ENCODE data around the gene MAN2A2. TPM values are rescaled to one million over a fixed set of nuclear protein-coding genes. Genes with fewer than 3 reads are reported as not detected.

The MAN2A2 gene
- total and polyA plus RNA-seq, 3 experiments from 2014 or later, result 10.8 to 92.7 (median 90.7) TPM

GRCh38 chr15:90877996-90878395 is 25.1 kb upstream of the MAN2A2 start:
- H3K4me3 Mint-ChIP-seq, result no peak overlapping the region
- no peaks in the 10 kb centered on the region for H3K27me3 ChIP-seq (ENCODE audit: insufficient read depth, low read length, poor library complexity, severe bottlenecking)
- DNase-seq, result no peak
- H3K27me3 Mint-ChIP-seq, result no peaks in the 10 kb centered on the region
- peaks cover 16% of the 10 kb centered on the region for H3K36me3 ChIP-seq (ENCODE audit: insufficient read depth, low read length)
- H3K9me3 Mint-ChIP-seq, result no peaks in the 10 kb centered on the region
- H3K4me1 ChIP-seq (ENCODE audit: insufficient read depth, low read length), result peaks cover 10% of the 10 kb centered on the region
- peaks cover 5 to 13% (median 7%) of the 10 kb centered on the region in 3 donors for H3K4me1 Mint-ChIP-seq
- ChIA-PET POLR2A (no interaction called here), CTCF (no interaction called here)
- H3K36me3 Mint-ChIP-seq, result peaks cover 0 to 67% (median 4%) of the 10 kb centered on the region in 3 donors
- H3K9me3 ChIP-seq (ENCODE audit: low read length), result no peaks in the 10 kb centered on the region
- peak overlapping the region in 1 of 8 donors; percentile 9 for H3K27ac Mint-ChIP-seq
- no peak overlapping the region for H3K27ac ChIP-seq (ENCODE audit: low read depth, low read length)
- no peak overlapping the region for H3K4me3 ChIP-seq (ENCODE audit: low read length)

GRCh38 chr15:90878660-90879059 is 24.4 kb upstream of the MAN2A2 start:
- no peak overlapping the region for H3K4me3 Mint-ChIP-seq
- no peaks in the 10 kb centered on the region for H3K9me3 ChIP-seq (ENCODE audit: low read length)
- CTCF ChIA-PET, result no interaction called here
- H3K36me3 ChIP-seq (ENCODE audit: insufficient read depth, low read length), result peaks cover 16% of the 10 kb centered on the region
- H3K4me3 ChIP-seq (ENCODE audit: low read length), result no peak overlapping the region
- POLR2A ChIA-PET, result no interaction called here
- H3K4me1 ChIP-seq (ENCODE audit: insufficient read depth, low read length), result peaks cover 3% of the 10 kb centered on the region
- H3K4me1 Mint-ChIP-seq, result peaks cover 0 to 7% (median under 1%) of the 10 kb centered on the region in 3 donors
- no peaks in the 10 kb centered on the region for H3K27me3 Mint-ChIP-seq
- H3K27ac Mint-ChIP-seq, result peak overlapping the region in 1 of 8 donors; percentile 23
- H3K27me3 ChIP-seq (ENCODE audit: insufficient read depth, low read length, poor library complexity, severe bottlenecking), result no peaks in the 10 kb centered on the region
- H3K27ac ChIP-seq (ENCODE audit: low read depth, low read length), result no peak overlapping the region
- DNase-seq, result no peak
- H3K36me3 Mint-ChIP-seq, result peaks cover 0 to 67% (median 4%) of the 10 kb centered on the region in 3 donors
- no peaks in the 10 kb centered on the region for H3K9me3 Mint-ChIP-seq

- H3K36me3 ChIP-seq (ENCODE audit: insufficient read depth, low read length), result peaks cover 16% of the 10 kb centered on the region
- no peak overlapping the region for H3K27ac ChIP-seq (ENCODE audit: low read depth, low read length)
- Mint-ChIP-seq H3K36me3 (peaks cover 0 to 65% (median 4%) of the 10 kb centered on the region in 3 donors), H3K4me1 (peaks cover 0 to 2% (median under 1%) of the 10 kb centered on the region in 3 donors), H3K27ac (no peak overlapping the region), H3K9me3 (no peaks in the 10 kb centered on the region), H3K27me3 (peaks cover 0 to under 1% of the 10 kb centered on the region in 2 donors), H3K4me3 (peak overlapping the region in 1 of 7 donors; percentile 83)
- CTCF ChIA-PET, result no interaction called here
- H3K27me3 ChIP-seq (ENCODE audit: insufficient read depth, low read length, poor library complexity, severe bottlenecking), result no peaks in the 10 kb centered on the region
- no peaks in the 10 kb centered on the region for H3K4me1 ChIP-seq (ENCODE audit: insufficient read depth, low read length)
- POLR2A ChIA-PET, result no interaction called here
- no peaks in the 10 kb centered on the region for H3K9me3 ChIP-seq (ENCODE audit: low read length)
- DNase-seq, result no peak
- H3K4me3 ChIP-seq (ENCODE audit: low read length), result no peak overlapping the region
Measured at GRCh38 chr15:90879730-90880366, 23.3 kb upstream of the MAN2A2 start.

- H3K9me3 Mint-ChIP-seq, result no peaks in the 10 kb centered on the region
- CTCF ChIA-PET, result interaction anchor here (1.5 kb wide), 1 partner anchor 233 kb away, joined by 3 read pairs; no protein-coding TSS in a partner anchor
Measured at GRCh38 chr15:90880381-90881145, 22.5 kb upstream of the MAN2A2 start.

GRCh38 chr15:90881181-90881977 is 21.7 kb upstream of the MAN2A2 start:
- Histone ChIP-seq H3K27ac (ENCODE audit: low read depth, low read length) (no peak overlapping the region), H3K27me3 (ENCODE audit: insufficient read depth, low read length, poor library complexity, severe bottlenecking) (no peaks in the 10 kb centered on the region), H3K9me3 (ENCODE audit: low read length) (no peaks in the 10 kb centered on the region), H3K36me3 (ENCODE audit: insufficient read depth, low read length) (peaks cover 13% of the 10 kb centered on the region), H3K4me3 (ENCODE audit: low read length) (no peak overlapping the region), H3K4me1 (ENCODE audit: insufficient read depth, low read length) (peaks cover 4% of the 10 kb centered on the region)
- Mint-ChIP-seq H3K27ac (peak overlapping the region in 1 of 8 donors; percentile 61), H3K4me1 (peaks cover 3 to 12% (median 4%) of the 10 kb centered on the region in 3 donors), H3K36me3 (peaks cover 0 to 55% (median 4%) of the 10 kb centered on the region in 3 donors), H3K4me3 (peak overlapping the region in 1 of 7 donors; percentile 56), H3K9me3 (no peaks in the 10 kb centered on the region), H3K27me3 (peaks cover 9% of the 10 kb centered on the region in 2 donors)
- CTCF ChIA-PET, result interaction anchor here (1.5 kb wide), 1 partner anchor 233 kb away, joined by 3 read pairs; no protein-coding TSS in a partner anchor
- DNase-seq, result no peak
- POLR2A ChIA-PET, result no interaction called here

More at GRCh38 chr15:90880381-90881145, 22.5 kb upstream of the MAN2A2 start:
- peaks cover 16% of the 10 kb centered on the region for H3K36me3 ChIP-seq (ENCODE audit: insufficient read depth, low read length)
- no peak overlapping the region for H3K4me3 ChIP-seq (ENCODE audit: low read length)
- no peak overlapping the region for H3K27ac ChIP-seq (ENCODE audit: low read depth, low read length)
- POLR2A ChIA-PET, result no interaction called here
- Mint-ChIP-seq H3K36me3 (peaks cover 0 to 63% (median 4%) of the 10 kb centered on the region in 3 donors), H3K4me1 (peaks cover 0 to 7% (median 2%) of the 10 kb centered on the region in 3 donors), H3K27ac (peak overlapping the region in 1 of 8 donors; percentile 58), H3K4me3 (no peak overlapping the region), H3K27me3 (peaks cover 4% of the 10 kb centered on the region in 2 donors)
- no peak for DNase-seq
- no peaks in the 10 kb centered on the region for H3K4me1 ChIP-seq (ENCODE audit: insufficient read depth, low read length)
- no peaks in the 10 kb centered on the region for H3K9me3 ChIP-seq (ENCODE audit: low read length)
- H3K27me3 ChIP-seq (ENCODE audit: insufficient read depth, low read length, poor library complexity, severe bottlenecking), result no peaks in the 10 kb centered on the region

- no peak for DNase-seq
- ChIA-PET POLR2A (interaction anchor here (0.6 kb wide), 1 partner anchor 456 kb away, joined by 3 read pairs; no protein-coding TSS in a partner anchor), CTCF (interaction anchor here (1.5 kb wide), 1 partner anchor 234 kb away, joined by 3 read pairs; no protein-coding TSS in a partner anchor)
- H3K4me1 ChIP-seq (ENCODE audit: insufficient read depth, low read length), result peaks cover 4% of the 10 kb centered on the region
- no peak overlapping the region for H3K4me3 ChIP-seq (ENCODE audit: low read length)
- H3K27ac Mint-ChIP-seq, result peak overlapping the region in 1 of 8 donors; percentile 50
- peaks cover 0 to 47% (median 4%) of the 10 kb centered on the region in 3 donors for H3K36me3 Mint-ChIP-seq
- no peak overlapping the region for H3K27ac ChIP-seq (ENCODE audit: low read depth, low read length)
- peaks cover 9% of the 10 kb centered on the region in 2 donors for H3K27me3 Mint-ChIP-seq
- no peaks in the 10 kb centered on the region for H3K27me3 ChIP-seq (ENCODE audit: insufficient read depth, low read length, poor library complexity, severe bottlenecking)
- H3K36me3 ChIP-seq (ENCODE audit: insufficient read depth, low read length), result peaks cover 5% of the 10 kb centered on the region
- peaks cover 4 to 12% (median 5%) of the 10 kb centered on the region in 3 donors for H3K4me1 Mint-ChIP-seq
- no peak overlapping the region for H3K4me3 Mint-ChIP-seq
- no peaks in the 10 kb centered on the region for H3K9me3 ChIP-seq (ENCODE audit: low read length)
- H3K9me3 Mint-ChIP-seq, result no peaks in the 10 kb centered on the region
Measured at GRCh38 chr15:90881978-90882721, 21.0 kb upstream of the MAN2A2 start.

GRCh38 chr15:90882781-90883525 is 20.1 kb upstream of the MAN2A2 start:
- H3K27me3 Mint-ChIP-seq, result peaks cover 9 to 15% of the 10 kb centered on the region in 2 donors
- H3K9me3 Mint-ChIP-seq, result no peaks in the 10 kb centered on the region
- no peaks in the 10 kb centered on the region for H3K27me3 ChIP-seq (ENCODE audit: insufficient read depth, low read length, poor library complexity, severe bottlenecking)
- no peak overlapping the region for H3K4me3 Mint-ChIP-seq
- no peak overlapping the region for H3K4me3 ChIP-seq (ENCODE audit: low read length)
- peaks cover 4 to 12% (median 5%) of the 10 kb centered on the region in 3 donors for H3K4me1 Mint-ChIP-seq
- H3K36me3 Mint-ChIP-seq, result peaks cover 0 to 39% (median 4%) of the 10 kb centered on the region in 3 donors
- CTCF ChIA-PET, result no interaction called here
- POLR2A ChIA-PET, result no interaction called here
- H3K36me3 ChIP-seq (ENCODE audit: insufficient read depth, low read length), result no peaks in the 10 kb centered on the region
- peaks cover 4% of the 10 kb centered on the region for H3K4me1 ChIP-seq (ENCODE audit: insufficient read depth, low read length)
- DNase-seq, result no peak
- peak overlapping the region in 1 of 8 donors; percentile 92 for H3K27ac Mint-ChIP-seq
- no peak overlapping the region for H3K27ac ChIP-seq (ENCODE audit: low read depth, low read length)
- no peaks in the 10 kb centered on the region for H3K9me3 ChIP-seq (ENCODE audit: low read length)
